ENCODE results near the gene ADAM12. TPM values are rescaled to one million over a fixed set of nuclear protein-coding genes. Genes with fewer than 3 reads are reported as not detected.
A peak's percentile ranks its signal among the peaks of the same experiment; 100 is the strongest.

ADAM12 gene
- total RNA-seq, 1 donor from 2014 or later, result 82.4 TPM

GRCh38 chr10:126392068-126392467, 3.8 kb upstream of the ADAM12 start:
- peaks cover 11% of the 10 kb centered on the region for H3K36me3 Mint-ChIP-seq (ENCODE audit: low read depth)
- no peak for TF ChIP-seq CTCF (conservative IDR thresholded peaks at IDR 0.05)
- peaks cover 61% of the 10 kb centered on the region for H3K4me1 Mint-ChIP-seq
- H3K4me3 Mint-ChIP-seq, result peak overlapping the region; percentile 84
- peak overlapping the region; percentile 97 for H3K27ac Mint-ChIP-seq (ENCODE audit: unreplicated experiment)
- peaks cover 18% of the 10 kb centered on the region for H3K27me3 Mint-ChIP-seq (ENCODE audit: low read depth)
- H3K9me3 Mint-ChIP-seq, result peaks cover 3% of the 10 kb centered on the region
- no peak for DNase-seq (ENCODE audit: low read depth, low spot score)

GRCh38 chr10:126391192-126391885, 3.1 kb upstream of the ADAM12 start:
- peaks cover 5% of the 10 kb centered on the region for H3K36me3 Mint-ChIP-seq (ENCODE audit: low read depth)
- H3K4me1 Mint-ChIP-seq, result peaks cover 63% of the 10 kb centered on the region
- TF ChIP-seq CTCF (conservative IDR thresholded peaks at IDR 0.05), result no peak
- peaks cover 3% of the 10 kb centered on the region for H3K9me3 Mint-ChIP-seq
- H3K4me3 Mint-ChIP-seq, result peak overlapping the region; percentile 84
- H3K27me3 Mint-ChIP-seq (ENCODE audit: low read depth), result peaks cover 23% of the 10 kb centered on the region
- peak; percentile 28 for DNase-seq (ENCODE audit: low read depth, low spot score)
- peak overlapping the region; percentile 97 for H3K27ac Mint-ChIP-seq (ENCODE audit: unreplicated experiment)

- Mint-ChIP-seq H3K4me3 (peak overlapping the region; percentile 84), H3K9me3 (no peaks in the 10 kb centered on the region), H3K36me3 (ENCODE audit: low read depth) (peaks cover 11% of the 10 kb centered on the region), H3K27ac (ENCODE audit: unreplicated experiment) (peak overlapping the region; percentile 64), H3K4me1 (peaks cover 64% of the 10 kb centered on the region), H3K27me3 (ENCODE audit: low read depth) (peaks cover 27% of the 10 kb centered on the region)
- no peak for TF ChIP-seq CTCF (conservative IDR thresholded peaks at IDR 0.05)
- no peak for DNase-seq (ENCODE audit: low read depth, low spot score)
Observed at GRCh38 chr10:126390324-126390723, 2.0 kb upstream of the ADAM12 start.

- peak; percentile 92 for TF ChIP-seq CTCF (conservative IDR thresholded peaks at IDR 0.05)
- H3K27me3 Mint-ChIP-seq (ENCODE audit: low read depth), result peaks cover 27% of the 10 kb centered on the region
- H3K4me1 Mint-ChIP-seq, result peaks cover 62% of the 10 kb centered on the region
- H3K27ac Mint-ChIP-seq (ENCODE audit: unreplicated experiment), result peak overlapping the region; percentile 87
- peaks cover 25% of the 10 kb centered on the region for H3K36me3 Mint-ChIP-seq (ENCODE audit: low read depth)
- DNase-seq (ENCODE audit: low read depth, low spot score), result peak; percentile 74
- H3K9me3 Mint-ChIP-seq, result peaks cover 10% of the 10 kb centered on the region
- peak overlapping the region; percentile 97 for H3K4me3 Mint-ChIP-seq
Observed at GRCh38 chr10:126387041-126387921, 996 bp downstream of the ADAM12 start.

GRCh38 chr10:126384269-126384873, 3.9 kb downstream of the ADAM12 start:
- peak overlapping the region; percentile 97 for H3K4me3 Mint-ChIP-seq
- H3K27me3 Mint-ChIP-seq (ENCODE audit: low read depth), result peaks cover 20% of the 10 kb centered on the region
- no peak for TF ChIP-seq CTCF (conservative IDR thresholded peaks at IDR 0.05)

More at GRCh38 chr10:126384269-126384873, 3.9 kb downstream of the ADAM12 start:
- H3K27ac Mint-ChIP-seq (ENCODE audit: unreplicated experiment), result no peak overlapping the region
- H3K36me3 Mint-ChIP-seq (ENCODE audit: low read depth), result peaks cover 37% of the 10 kb centered on the region
- H3K4me1 Mint-ChIP-seq, result peaks cover 41% of the 10 kb centered on the region
- no peak for DNase-seq (ENCODE audit: low read depth, low spot score)
- peaks cover 10% of the 10 kb centered on the region for H3K9me3 Mint-ChIP-seq

Measured in neural crest cell (in vitro differentiated cells).